GM12878 (cell line): Measurements from ENCODE around the gene RCCD1. TPM values are rescaled to one million over a fixed set of nuclear protein-coding genes. Genes with fewer than 3 reads are reported as not detected.

ENCODE experiments used
- ATAC-seq: fragments of 200-7000 bp; cut with Tn5 transposase; 3 replicates; pipeline ENCODE4 v1.9.1; 2020; ENCODE audit warnings: mild to moderate bottlenecking, moderate library complexity
- BruUV-seq: library from RNA; stranded (reverse); fragments of 400-500 nt; replicated peaks from 2 replicates; lab custom pipeline; 2021; lab: Mats Ljungman, UMichigan
- CTCF ChIA-PET: fragments of 300-600 bp; sonication (Branson Sonifier 250); formaldehyde crosslinking; extraction: SDS; loops from one replicate; lab custom pipeline; 2021; ENCODE audit warnings: inconsistent platforms; lab: Yijun Ruan, JAX
- POLR2A ChIA-PET: fragments of 350-600 bp; formaldehyde crosslinking; extraction: SDS; loops from one replicate; lab custom pipeline; 2021; ENCODE audit warnings: inconsistent platforms; lab: Charles Lee
- RAD21 ChIA-PET: fragments of 300-600 bp; sonication (Branson Sonifier 250); formaldehyde crosslinking; loops from one replicate; lab custom pipeline; 2023; ENCODE audit warnings: antibody characterized with exemption; ENCODE audit not compliant: unreplicated experiment; lab: Charles Lee
- SMC1A ChIA-PET: fragments of 300-600 bp; sonication (Branson Sonifier 250); formaldehyde crosslinking; loops from one replicate; lab custom pipeline; 2023; ENCODE audit not compliant: unreplicated experiment, uncharacterized antibody; lab: Charles Lee
- DNase-seq: peaks from one replicate; pipeline ENCODE4 v3.0.0-alpha.2; 2011; ENCODE audit warnings: low read depth, low spot score
- FAIRE-seq: peaks from 3 replicates; lab custom pipeline; 2011; peaks lifted over from hg19 to GRCh38; lab: Jason Lieb, UNC
- H2AFZ ChIP-seq: 2 replicates; pipeline ENCODE4 v1.6.0; 2011; ENCODE audit warnings: low read depth, low read length, control low read depth; ENCODE audit not compliant: control insufficient read depth
- H3K27ac ChIP-seq: 2 replicates; pipeline ENCODE4 v1.5.1; 2011; ENCODE audit warnings: control low read depth; ENCODE audit not compliant: control insufficient read depth, insufficient read depth
- H3K27me3 ChIP-seq, 2 experiments: replicated peaks in 1 of 2; 2 replicates each; pipeline versions ENCODE4 v1.6.0 to v1.6.1; 2011; ENCODE audit warnings: low read length in 1 of 2; ENCODE audit not compliant: control insufficient read depth in 2 of 2, insufficient read depth in 2 of 2
- H3K36me3 ChIP-seq, 2 experiments: 2 replicates each; pipeline ENCODE4 v1.5.1; 2011; ENCODE audit warnings: low read length in 1 of 2; ENCODE audit not compliant: control insufficient read depth in 2 of 2, insufficient read depth in 2 of 2
- H3K4me1 ChIP-seq: 2 replicates; pipeline ENCODE4 v1.6.1; 2011; ENCODE audit warnings: mild to moderate bottlenecking, low read length, moderate library complexity, mixed read lengths; ENCODE audit not compliant: control insufficient read depth, insufficient read depth
- H3K4me2 ChIP-seq: 2 replicates; pipeline ENCODE4 v1.6.0; 2011; ENCODE audit warnings: control low read depth; ENCODE audit not compliant: control insufficient read depth, insufficient read depth
- H3K4me3 ChIP-seq: fragments of 200-600 bp; sonication (generic); 2 replicates; pipeline ENCODE4 v1.5.1; 2016
- H3K79me2 ChIP-seq: 2 replicates; pipeline ENCODE4 v1.6.0; 2011; ENCODE audit warnings: low read length; ENCODE audit not compliant: control insufficient read depth, insufficient read depth
- H3K9ac ChIP-seq: 2 replicates; pipeline ENCODE4 v1.8.0; 2011; ENCODE audit warnings: low read length, control low read depth, mixed read lengths; ENCODE audit not compliant: control insufficient read depth, insufficient read depth
- H3K9me3 ChIP-seq: replicated peaks from 3 replicates; pipeline ENCODE4 v1.5.1; 2011; ENCODE audit warnings: mild to moderate bottlenecking, low read length; ENCODE audit not compliant: control insufficient read depth, insufficient read depth
- H4K20me1 ChIP-seq: 2 replicates; pipeline ENCODE4 v1.6.0; 2011; ENCODE audit not compliant: control insufficient read depth, insufficient read depth
- CEBPB ChIP-seq, 2 experiments: fragments of 150-350 bp in 1 of 2; IDR thresholded peaks; 2 replicates each; pipeline ENCODE4 v1.6.1; 2012 to 2014; ENCODE audit warnings: low read depth in 2 of 2, low read length in 2 of 2, borderline replicate concordance in 1 of 2, inconsistent platforms in 1 of 2
- EED ChIP-seq: sonication (generic); IDR thresholded peaks from 2 replicates; pipeline ENCODE4 v1.6.1; 2016; ENCODE audit warnings: antibody characterized with exemption, low read depth
- GABPA ChIP-seq: IDR thresholded peaks from 2 replicates; pipeline ENCODE4 v1.6.1; 2014; ENCODE audit warnings: antibody characterized with exemption, low read depth, mild to moderate bottlenecking, inconsistent platforms
- NBN ChIP-seq: fragments of 450-650 bp; IDR thresholded peaks from 2 replicates; pipeline ENCODE4 v1.6.1; 2016
- SREBF2 ChIP-seq: IDR thresholded peaks from 2 replicates; pipeline ENCODE4 v1.6.1; 2012; ENCODE audit warnings: mild to moderate bottlenecking, low read length
- ZNF384 ChIP-seq: IDR thresholded peaks from 2 replicates; pipeline ENCODE4 v1.6.1; 2012; ENCODE audit warnings: low read depth, mild to moderate bottlenecking, low read length, improper control_type of control experiment, borderline replicate concordance
- ZNF622 ChIP-seq: fragments of 450-650 bp; IDR thresholded peaks from 2 replicates; pipeline ENCODE4 v1.6.1; 2017; ENCODE audit warnings: mild to moderate bottlenecking, inconsistent platforms
- WGBS: methylation state at CpG from one replicate; pipeline ENCODE4 v1.1.6; 2016; ENCODE audit warnings: low lambda C conversion rate; ENCODE audit not compliant: insufficient replicate concordance, insufficient coverage; ENCODE audit errors: missing lambda C conversion rate; 5-methylcytosine and 5-hydroxymethylcytosine counted together
- in situ Hi-C: fragments of 300-500 bp; cut with MboI; formaldehyde crosslinking; loops from 9 replicates; pipeline ENCODE4 v1.14.3; 2018; ENCODE audit warnings: mixed read lengths
- intact Hi-C: fragments of 100-400 bp; cut with micrococcal nuclease; formaldehyde crosslinking; loops from one replicate; pipeline ENCODE4 v1.14.2; 2022; ENCODE audit not compliant: unreplicated experiment
- polyA plus RNA-seq, 11 experiments: library from polyadenylated mRNA; depleted of rRNA in 4 of 11; unstranded in 6 of 11; stranded (reverse) in 5 of 11; fragments of >200 nt; fragmentation: Nextera tagmentation in 4 of 11; fragmentation: Illumina TruSeq in 1 of 11; extraction: Ambion mirVana in 4 of 11; extraction: Trizol in 1 of 11; gene quantifications; 1 replicate in 1 of 11; 2 replicates in 10 of 11; pipeline versions ENCODE4 v1.2.1 to v1.2.3, GENCODE V29; 2011 to 2016; ENCODE audit warnings: inconsistent platforms in 2 of 11, missing spikeins in 2 of 11, low read depth in 1 of 11
- total RNA-seq, 4 experiments: library from RNA; depleted of rRNA in 3 of 4; stranded (reverse); fragments of >200 nt in 3 of 4; fragmentation: Illumina TruSeq in 1 of 4; extraction: Trizol in 1 of 4; gene quantifications; 2 replicates each; pipeline versions ENCODE4 v1.2.1 to v1.2.3, GENCODE V29; 2013 to 2021
- TF ChIP-seq, protein P1 (sequence below): fragments of 450-650 bp; IDR thresholded peaks from 2 replicates; pipeline ENCODE4 v1.6.1; 2017; ENCODE audit warnings: mild to moderate bottlenecking, moderate library complexity
- TF ChIP-seq, protein P2 (sequence below): IDR thresholded peaks from 2 replicates; pipeline ENCODE4 v1.6.1; 2011; ENCODE audit warnings: low read depth, low read length, improper control_type of control experiment, borderline replicate concordance
- TF ChIP-seq, protein P3 (sequence below): IDR thresholded peaks from 2 replicates; pipeline ENCODE4 v1.6.1; 2012; ENCODE audit warnings: low read depth, low read length, improper control_type of control experiment

The RCCD1 gene
- total and polyA plus RNA-seq, 10 of the 15 experiments (the other 5 are each of a cell fraction or from before 2014, with no cell fraction given): 5.2 to 30.4 (median 20.9) TPM

DNA sequence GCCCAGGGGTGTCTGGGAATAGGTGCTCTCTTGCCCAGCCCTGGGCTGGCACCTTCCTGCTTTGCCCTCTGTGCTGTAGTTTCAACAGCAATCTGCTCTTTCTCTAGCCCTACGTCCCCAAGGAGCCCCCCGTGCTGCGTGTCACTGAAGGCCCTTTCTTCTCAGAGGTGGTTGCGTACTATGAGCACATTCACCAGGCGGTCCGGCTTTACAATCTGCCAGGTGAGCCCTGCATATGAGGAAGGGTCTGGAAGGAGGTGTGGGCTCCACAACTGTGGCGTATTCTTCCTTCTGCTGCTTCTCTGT is 42.0 kb upstream of the RCCD1 start:
- Histone ChIP-seq H3K27me3 (no peaks in the 10 kb centered on the region), H2AFZ (no peak overlapping the region), H3K4me1 (no peaks in the 10 kb centered on the region), H3K27ac (no peak overlapping the region), H3K9me3 (no peaks in the 10 kb centered on the region), H3K9ac (no peak overlapping the region), H3K4me3 (no peak overlapping the region), H3K36me3 (peaks cover 13 to 48% of the 10 kb centered on the region in 2 experiments), H4K20me1 (no peaks in the 10 kb centered on the region), H3K79me2 (no peaks in the 10 kb centered on the region), H3K4me2 (no peak overlapping the region)
- in situ Hi-C loops: no loop called here
- ChIA-PET SMC1A (no interaction called here), CTCF (interaction anchor here (1.9 kb wide), 1 partner anchor 10 kb away, joined by 6 read pairs; the partner anchor contains the start of gene MAN2A2), POLR2A (no interaction called here), RAD21 (no interaction called here)
- FAIRE-seq: no peak
- no TSS peak for BruUV-seq
- intact Hi-C loops: no loop called here
- WGBS: 98% methylated on average over 7 of the region's 7 CpGs
- no peak for DNase-seq
- ATAC-seq: no peak
- TF ChIP-seq CEBPB (IDR thresholded peaks at IDR 0.05; ENCODE audit: borderline replicate concordance in 1 of 2, low read depth in 2 of 2, low read length in 2 of 2): no peak
- no peak for TF ChIP-seq GABPA
- TF ChIP-seq ZNF384: no peak
- TF ChIP-seq, protein P1, sequence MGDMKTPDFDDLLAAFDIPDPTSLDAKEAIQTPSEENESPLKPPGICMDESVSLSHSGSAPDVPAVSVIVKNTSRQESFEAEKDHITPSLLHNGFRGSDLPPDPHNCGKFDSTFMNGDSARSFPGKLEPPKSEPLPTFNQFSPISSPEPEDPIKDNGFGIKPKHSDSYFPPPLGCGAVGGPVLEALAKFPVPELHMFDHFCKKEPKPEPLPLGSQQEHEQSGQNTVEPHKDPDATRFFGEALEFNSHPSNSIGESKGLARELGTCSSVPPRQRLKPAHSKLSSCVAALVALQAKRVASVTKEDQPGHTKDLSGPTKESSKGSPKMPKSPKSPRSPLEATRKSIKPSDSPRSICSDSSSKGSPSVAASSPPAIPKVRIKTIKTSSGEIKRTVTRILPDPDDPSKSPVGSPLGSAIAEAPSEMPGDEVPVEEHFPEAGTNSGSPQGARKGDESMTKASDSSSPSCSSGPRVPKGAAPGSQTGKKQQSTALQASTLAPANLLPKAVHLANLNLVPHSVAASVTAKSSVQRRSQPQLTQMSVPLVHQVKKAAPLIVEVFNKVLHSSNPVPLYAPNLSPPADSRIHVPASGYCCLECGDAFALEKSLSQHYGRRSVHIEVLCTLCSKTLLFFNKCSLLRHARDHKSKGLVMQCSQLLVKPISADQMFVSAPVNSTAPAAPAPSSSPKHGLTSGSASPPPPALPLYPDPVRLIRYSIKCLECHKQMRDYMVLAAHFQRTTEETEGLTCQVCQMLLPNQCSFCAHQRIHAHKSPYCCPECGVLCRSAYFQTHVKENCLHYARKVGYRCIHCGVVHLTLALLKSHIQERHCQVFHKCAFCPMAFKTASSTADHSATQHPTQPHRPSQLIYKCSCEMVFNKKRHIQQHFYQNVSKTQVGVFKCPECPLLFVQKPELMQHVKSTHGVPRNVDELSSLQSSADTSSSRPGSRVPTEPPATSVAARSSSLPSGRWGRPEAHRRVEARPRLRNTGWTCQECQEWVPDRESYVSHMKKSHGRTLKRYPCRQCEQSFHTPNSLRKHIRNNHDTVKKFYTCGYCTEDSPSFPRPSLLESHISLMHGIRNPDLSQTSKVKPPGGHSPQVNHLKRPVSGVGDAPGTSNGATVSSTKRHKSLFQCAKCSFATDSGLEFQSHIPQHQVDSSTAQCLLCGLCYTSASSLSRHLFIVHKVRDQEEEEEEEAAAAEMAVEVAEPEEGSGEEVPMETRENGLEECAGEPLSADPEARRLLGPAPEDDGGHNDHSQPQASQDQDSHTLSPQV: no peak
- TF ChIP-seq SREBF2: no peak
- TF ChIP-seq, protein P2, sequence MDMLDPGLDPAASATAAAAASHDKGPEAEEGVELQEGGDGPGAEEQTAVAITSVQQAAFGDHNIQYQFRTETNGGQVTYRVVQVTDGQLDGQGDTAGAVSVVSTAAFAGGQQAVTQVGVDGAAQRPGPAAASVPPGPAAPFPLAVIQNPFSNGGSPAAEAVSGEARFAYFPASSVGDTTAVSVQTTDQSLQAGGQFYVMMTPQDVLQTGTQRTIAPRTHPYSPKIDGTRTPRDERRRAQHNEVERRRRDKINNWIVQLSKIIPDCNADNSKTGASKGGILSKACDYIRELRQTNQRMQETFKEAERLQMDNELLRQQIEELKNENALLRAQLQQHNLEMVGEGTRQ: no peak
- TF ChIP-seq EED: no peak
- TF ChIP-seq ZNF622: no peak
- TF ChIP-seq NBN: no peak
- TF ChIP-seq, protein P3, sequence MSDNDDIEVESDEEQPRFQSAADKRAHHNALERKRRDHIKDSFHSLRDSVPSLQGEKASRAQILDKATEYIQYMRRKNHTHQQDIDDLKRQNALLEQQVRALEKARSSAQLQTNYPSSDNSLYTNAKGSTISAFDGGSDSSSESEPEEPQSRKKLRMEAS: no peak
